Osteocyte (in vitro differentiated cells): ENCODE results near the gene PHTF2. TPM values are rescaled to one million over a fixed set of nuclear protein-coding genes. Genes with fewer than 3 reads are reported as not detected.

Experiments
- DNase-seq: peaks from one replicate; pipeline ENCODE4 v3.0.0; 2021; ENCODE audit warnings: mixed read lengths; ENCODE audit not compliant: unreplicated experiment; ENCODE audit errors: extremely low spot score
- H3K27ac Mint-ChIP-seq: one replicate; pipeline ENCODE4 v1.8.0; 2021; ENCODE audit warnings: mild to moderate bottlenecking, mixed read lengths; ENCODE audit not compliant: unreplicated experiment
- H3K27me3 Mint-ChIP-seq: one replicate; pipeline ENCODE4 v1.8.0; 2021; ENCODE audit warnings: mixed read lengths; ENCODE audit not compliant: unreplicated experiment
- H3K36me3 Mint-ChIP-seq: one replicate; pipeline ENCODE4 v1.8.0; 2021; ENCODE audit warnings: mixed read lengths; ENCODE audit not compliant: unreplicated experiment
- H3K4me1 Mint-ChIP-seq: one replicate; pipeline ENCODE4 v1.8.0; 2021; ENCODE audit warnings: mixed read lengths; ENCODE audit not compliant: unreplicated experiment
- H3K4me3 Mint-ChIP-seq: one replicate; pipeline ENCODE4 v1.8.0; 2021; ENCODE audit warnings: mild to moderate bottlenecking, moderate library complexity, mixed read lengths; ENCODE audit not compliant: unreplicated experiment
- H3K9me3 Mint-ChIP-seq: one replicate; pipeline ENCODE4 v1.8.0; 2021; ENCODE audit warnings: mixed read lengths; ENCODE audit not compliant: unreplicated experiment
- CTCF ChIP-seq: fragments of 200-600 bp; sonication (generic); IDR thresholded peaks from 2 replicates; pipeline ENCODE4 v1.5.0; 2021; ENCODE audit warnings: antibody characterized with exemption, mild to moderate bottlenecking, moderate library complexity
- long read RNA-seq: library from polyadenylated mRNA; unstranded; transcript quantifications from one replicate; pipeline ENCODE4 v2.0.0, GENCODE V29; 2021
- total RNA-seq: library from RNA; stranded (reverse); gene quantifications from 2 replicates; pipeline ENCODE4 v1.2.1, GENCODE V29; 2021

Gene PHTF2
- total RNA-seq: 29.3 and 30.4 TPM in 2 replicates
- long read RNA-seq, full-length matches to known transcripts: 17 of 42 reads
- long read RNA-seq, partial matches to known transcripts: 11 of 42 reads
- long read RNA-seq, other reads (novel, unspliced or antisense): 14 of 42 reads

DNA sequence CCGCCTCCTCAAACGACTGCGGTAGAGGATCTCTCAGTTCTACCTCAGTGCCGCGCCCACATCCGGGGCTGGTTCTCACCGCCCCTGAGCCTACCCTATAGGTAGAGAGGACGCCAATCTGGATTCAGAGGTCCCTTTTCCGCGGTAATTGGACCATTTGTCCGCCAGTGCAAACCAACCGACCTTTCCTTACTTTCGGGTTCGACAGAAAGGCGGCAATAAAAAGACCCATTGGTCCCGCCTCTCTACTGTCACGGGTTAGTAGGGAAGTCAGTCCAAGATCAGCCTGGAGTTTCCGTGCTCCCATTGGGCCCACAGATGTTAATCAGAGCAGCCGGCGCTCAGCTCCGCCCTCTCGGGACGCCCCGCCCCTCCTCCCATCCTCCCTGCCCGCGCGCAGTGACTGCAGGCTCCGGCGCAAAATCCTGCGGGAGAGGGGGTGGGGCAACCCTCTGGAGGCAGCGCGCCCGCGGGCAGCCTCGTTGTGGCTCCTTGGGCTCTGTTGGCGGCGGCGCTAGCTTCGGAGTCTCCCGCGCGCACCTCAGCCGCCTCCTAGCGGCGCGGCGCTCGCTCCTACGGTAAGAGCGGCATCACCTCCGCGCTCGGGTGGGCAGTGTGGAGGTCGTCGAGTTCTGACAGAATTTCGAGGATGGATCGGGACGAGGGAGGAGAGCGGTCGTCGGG lies at the start of gene PHTF2, which contains the start of gene TMEM60:
TSS of gene PHTF2 (plus strand) at position 380 of the 684 bp plus-strand sequence.
TSS of gene TMEM60 (minus strand) at position 41 of the 684 bp plus-strand sequence. CDS start 4,061 bp downstream, outside the sequence.
- Mint-ChIP-seq H3K4me1 (peaks cover 46% of the 10 kb centered on the region), H3K36me3 (peaks cover 7% of the 10 kb centered on the region), H3K9me3 (no peaks in the 10 kb centered on the region), H3K4me3 (peak within 1 kb of the TSS; percentile 92), H3K27ac (peak within 1 kb of the TSS; percentile 92), H3K27me3 (no peaks in the 10 kb centered on the region)
- peak; percentile 100 for DNase-seq
- TF ChIP-seq CTCF: peak; percentile 62

DNA sequence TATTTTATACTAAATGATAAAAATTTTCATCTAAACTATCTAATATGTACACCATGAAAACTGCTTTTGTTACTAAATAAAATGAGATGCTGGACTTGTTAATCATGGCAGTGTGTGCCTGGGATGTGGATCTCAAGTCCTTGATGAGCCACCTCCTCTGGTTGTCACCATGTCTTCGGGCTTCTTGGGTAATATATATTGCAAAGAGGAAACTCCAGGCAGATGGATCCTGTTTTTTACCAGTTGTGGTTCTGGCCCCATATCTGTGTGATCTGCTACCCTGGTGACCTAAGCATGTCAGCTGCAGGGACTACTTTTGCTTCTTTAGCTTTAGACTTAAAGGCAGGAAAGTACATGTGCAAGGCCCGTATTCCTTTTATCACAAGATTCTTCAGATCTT lies 46.6 kb upstream of the PHTF2 start:
- no peak for DNase-seq
- Mint-ChIP-seq H3K36me3 (peaks cover 15% of the 10 kb centered on the region), H3K4me3 (no peak overlapping the region), H3K4me1 (peaks cover 2% of the 10 kb centered on the region), H3K9me3 (no peaks in the 10 kb centered on the region), H3K27ac (no peak overlapping the region), H3K27me3 (no peaks in the 10 kb centered on the region)
- no peak for TF ChIP-seq CTCF

GRCh38 chr7:77753173-77753572 lies 45.4 kb upstream of the PHTF2 start:
- H3K27ac Mint-ChIP-seq: no peak overlapping the region
- H3K9me3 Mint-ChIP-seq: no peaks in the 10 kb centered on the region
- peaks cover 12% of the 10 kb centered on the region for H3K36me3 Mint-ChIP-seq
- peaks cover 2% of the 10 kb centered on the region for H3K4me1 Mint-ChIP-seq
- H3K27me3 Mint-ChIP-seq: no peaks in the 10 kb centered on the region
- TF ChIP-seq CTCF: no peak
- DNase-seq: no peak
- H3K4me3 Mint-ChIP-seq: no peak overlapping the region

DNA sequence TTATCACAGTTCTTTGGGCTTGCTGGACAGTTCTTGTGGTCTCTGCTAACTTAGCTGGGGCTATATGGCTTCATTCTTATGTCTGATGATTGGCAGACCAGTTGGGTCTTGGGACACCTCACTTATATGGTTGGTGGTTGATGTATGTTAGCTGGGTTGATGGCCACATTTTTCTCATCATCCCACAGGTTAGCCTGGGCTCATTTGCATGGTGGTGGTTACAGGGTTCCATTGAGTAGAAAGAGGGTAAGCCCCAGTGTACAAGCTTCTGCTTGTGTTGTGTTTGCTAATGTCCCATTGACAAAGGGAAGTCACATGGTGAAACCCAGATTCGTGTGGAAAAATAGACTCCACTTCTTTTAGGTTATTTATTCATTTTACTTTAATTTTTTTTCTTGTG lies 41.0 kb upstream of the PHTF2 start:
- no peaks in the 10 kb centered on the region for H3K27me3 Mint-ChIP-seq
- H3K27ac Mint-ChIP-seq: no peak overlapping the region
- DNase-seq: no peak
- peaks cover 6% of the 10 kb centered on the region for H3K4me1 Mint-ChIP-seq
- no peaks in the 10 kb centered on the region for H3K9me3 Mint-ChIP-seq
- no peak for TF ChIP-seq CTCF
- H3K36me3 Mint-ChIP-seq: peaks cover 2% of the 10 kb centered on the region
- H3K4me3 Mint-ChIP-seq: no peak overlapping the region

- Mint-ChIP-seq H3K27ac (no peak overlapping the region), H3K4me3 (no peak overlapping the region), H3K9me3 (no peaks in the 10 kb centered on the region), H3K36me3 (peaks cover 2% of the 10 kb centered on the region), H3K27me3 (no peaks in the 10 kb centered on the region), H3K4me1 (peaks cover 9% of the 10 kb centered on the region)
- no peak for DNase-seq
- peak; percentile 86 for TF ChIP-seq CTCF
These were observed 39.2 kb upstream of the PHTF2 start for GRCh38 chr7:77759294-77759889.
